Measurements from ENCODE around the gene LIMD2.

Gene LIMD2

GRCh38 chr17:63698886-63699637 lies 863 bp downstream of the LIMD2 start (continued):
- TF ChIP-seq ZNF2 (tag by site-specific recombination; IDR thresholded peaks at IDR 0.05), result no peak
- TF ChIP-seq ZNF354C (tag by site-specific recombination; IDR thresholded peaks at IDR 0.05; ENCODE audit: borderline replicate concordance, low read depth), result no peak
- TF ChIP-seq REPIN1 (tag by site-specific recombination; IDR thresholded peaks at IDR 0.05; ENCODE audit: low read depth), result no peak
- peak; percentile 40 for TF ChIP-seq ZBTB26 (tag by site-specific recombination; optimal IDR thresholded peaks at IDR 0.05)
- TF ChIP-seq ZNF280D (tag by site-specific recombination; IDR thresholded peaks at IDR 0.05), result no peak
- TF ChIP-seq ZSCAN5A (tag by site-specific recombination; IDR thresholded peaks at IDR 0.05), result no peak
- no peak for TF ChIP-seq PRDM4 (tag by site-specific recombination; IDR thresholded peaks at IDR 0.05)
- TF ChIP-seq ZSCAN4 (tag by site-specific recombination; IDR thresholded peaks at IDR 0.05), result no peak
- no peak for TF ChIP-seq ZNF341 (tag by site-specific recombination; IDR thresholded peaks at IDR 0.05; ENCODE audit: low read depth)
- TF ChIP-seq KLF9 (tag by site-specific recombination; IDR thresholded peaks at IDR 0.05; ENCODE audit: low read depth), result no peak
- TF ChIP-seq ZNF488 (tag by site-specific recombination; IDR thresholded peaks at IDR 0.05), result no peak
- no peak for TF ChIP-seq ZSCAN18 (tag by site-specific recombination; IDR thresholded peaks at IDR 0.05)
- no peak for TF ChIP-seq CTCF (tag by site-specific recombination; IDR thresholded peaks at IDR 0.05)
- TF ChIP-seq TCF7L2 (IDR thresholded peaks at IDR 0.05; ENCODE audit: borderline replicate concordance, low read depth, low read length), result no peak
- no peak for TF ChIP-seq OVOL3 (tag by site-specific recombination; IDR thresholded peaks at IDR 0.05)
- peak; percentile 80 for TF ChIP-seq PATZ1 (tag by site-specific recombination; IDR thresholded peaks at IDR 0.05)
- no peak for TF ChIP-seq ZNF214 (tag by site-specific recombination; IDR thresholded peaks at IDR 0.05; ENCODE audit: borderline replicate concordance)
- TF ChIP-seq ZNF639 (tag by site-specific recombination; IDR thresholded peaks at IDR 0.05), result no peak
- TF ChIP-seq ZNF404 (tag by site-specific recombination; IDR thresholded peaks at IDR 0.05), result no peak
- TF ChIP-seq BCL11B (tag by site-specific recombination; IDR thresholded peaks at IDR 0.05; ENCODE audit: low read depth), result no peak
